NOMO-1 treated with dmso at 0.1 percent for 144 hours (cell line): Measurements from ENCODE around the gene LRRFIP1.
A peak's percentile ranks its signal among the peaks of the same experiment; 100 is the strongest.

Experiments used
- DNase-seq: peaks from one replicate; lab custom pipeline; 2025; ENCODE audit not compliant: unreplicated experiment; lab: John Stamatoyannopoulos, UW

The LRRFIP1 gene

GRCh38 chr2:237616734-237617586, 10.4 kb upstream of the LRRFIP1 start:
- peak; percentile 26 for DNase-seq

GRCh38 chr2:237617587-237617982, 9.8 kb upstream of the LRRFIP1 start:
- DNase-seq = no peak

GRCh38 chr2:237618449-237618848, 8.9 kb upstream of the LRRFIP1 start:
- DNase-seq = no peak

- no peak for DNase-seq
These were observed 3.7 kb upstream of the LRRFIP1 start for GRCh38 chr2:237623428-237624403.

GRCh38 chr2:237624565-237624964, 2.8 kb upstream of the LRRFIP1 start:
- no peak for DNase-seq

GRCh38 chr2:237625216-237625705, 2.1 kb upstream of the LRRFIP1 start:
- DNase-seq = no peak

GRCh38 chr2:237625777-237626176, 1.6 kb upstream of the LRRFIP1 start:
- no peak for DNase-seq

- no peak for DNase-seq
These were observed 460 bp upstream of the LRRFIP1 start for GRCh38 chr2:237626813-237627440.

GRCh38 chr2:237628247-237629187, 1.1 kb downstream of the LRRFIP1 start:
- DNase-seq = no peak

GRCh38 chr2:237629188-237629534, 1.8 kb downstream of the LRRFIP1 start:
- no peak for DNase-seq

- no peak for DNase-seq
These were observed 2.4 kb downstream of the LRRFIP1 start for GRCh38 chr2:237629739-237630138.

GRCh38 chr2:237630216-237631000, 3.0 kb downstream of the LRRFIP1 start:
- no peak for DNase-seq

- DNase-seq = no peak
These were observed 3.8 kb downstream of the LRRFIP1 start for GRCh38 chr2:237631007-237631785.

- no peak for DNase-seq
These were observed 4.6 kb downstream of the LRRFIP1 start for GRCh38 chr2:237631801-237632585.

GRCh38 chr2:237633061-237633561, 5.7 kb downstream of the LRRFIP1 start:
- DNase-seq = no peak

GRCh38 chr2:237636578-237636977, 9.2 kb downstream of the LRRFIP1 start:
- no peak for DNase-seq

- DNase-seq = no peak
These were observed 10.2 kb downstream of the LRRFIP1 start for GRCh38 chr2:237637429-237638135.
